Choroid plexus epithelial cell (primary cell): Measurements from ENCODE around the gene ABCA8.

Source experiments
- DNase-seq: peaks from one replicate; pipeline ENCODE4 v3.0.0-alpha.2; 2010; ENCODE audit warnings: low read depth
- H3K4me3 ChIP-seq: 2 replicates; pipeline ENCODE4 v1.5.1; 2011; ENCODE audit warnings: low read depth, mild to moderate bottlenecking, control low read depth, low read length, moderate library complexity
- CTCF ChIP-seq: conservative IDR thresholded peaks from 2 replicates; pipeline ENCODE4 v1.5.1; 2011; ENCODE audit warnings: low read depth, mild to moderate bottlenecking, control low read depth, inconsistent platforms, low read length, moderate library complexity

The ABCA8 gene

GRCh38 chr17:68886401-68886800, 68.8 kb downstream of the ABCA8 start:
- no peak overlapping the region for H3K4me3 ChIP-seq
- DNase-seq = no peak
- TF ChIP-seq CTCF = no peak

- H3K4me3 ChIP-seq = no peak overlapping the region
- no peak for TF ChIP-seq CTCF
- no peak for DNase-seq
These were observed 70.3 kb downstream of the ABCA8 start for GRCh38 chr17:68884888-68885287.

GRCh38 chr17:68878226-68878885, 76.8 kb downstream of the ABCA8 start:
- no peak overlapping the region for H3K4me3 ChIP-seq
- no peak for TF ChIP-seq CTCF
- no peak for DNase-seq

GRCh38 chr17:68871447-68871846, 83.7 kb downstream of the ABCA8 start:
- DNase-seq = no peak
- H3K4me3 ChIP-seq = no peak overlapping the region
- no peak for TF ChIP-seq CTCF

- no peak for DNase-seq
- no peak for TF ChIP-seq CTCF
- H3K4me3 ChIP-seq = no peak overlapping the region
These were observed 84.2 kb downstream of the ABCA8 start for GRCh38 chr17:68870976-68871375.

GRCh38 chr17:68870161-68870826, 84.9 kb downstream of the ABCA8 start:
- H3K4me3 ChIP-seq = no peak overlapping the region
- no peak for TF ChIP-seq CTCF
- DNase-seq = no peak

- H3K4me3 ChIP-seq = no peak overlapping the region
- no peak for TF ChIP-seq CTCF
- peak; percentile 81 for DNase-seq
These were observed 86.5 kb downstream of the ABCA8 start for GRCh38 chr17:68868708-68869107.
